ENCODE data around the gene NID2.

The NID2 gene

GRCh38 chr14:51959928-51960327, 108.9 kb downstream of the NID2 start:
- no peak for DNase-seq (ENCODE audit: low spot score)

DNA sequence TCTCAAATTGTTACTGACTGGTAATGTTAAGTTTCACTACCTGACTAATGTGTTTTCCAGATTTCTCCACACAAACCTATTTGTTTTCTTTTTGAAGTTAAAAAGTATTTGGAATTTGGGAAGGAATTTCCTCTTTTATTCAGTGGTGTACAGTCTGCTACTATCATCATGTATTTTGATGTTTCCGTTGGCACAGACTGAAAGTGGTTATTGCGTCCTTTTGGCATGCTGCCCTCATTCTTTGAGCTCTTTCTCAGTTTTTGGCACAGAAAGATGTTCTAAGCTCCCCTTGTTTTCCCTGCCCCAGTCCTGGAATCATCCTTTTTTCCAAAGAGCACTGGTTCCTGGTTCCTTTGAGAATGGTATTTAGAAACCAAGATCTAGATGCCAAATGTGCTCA, 110.9 kb downstream of the NID2 start:
- no peak for DNase-seq (ENCODE audit: low spot score)

Data from HuH-7.5 (cell line).